ENCODE measurements around the gene EIF2AK2.

Gene EIF2AK2

DNA sequence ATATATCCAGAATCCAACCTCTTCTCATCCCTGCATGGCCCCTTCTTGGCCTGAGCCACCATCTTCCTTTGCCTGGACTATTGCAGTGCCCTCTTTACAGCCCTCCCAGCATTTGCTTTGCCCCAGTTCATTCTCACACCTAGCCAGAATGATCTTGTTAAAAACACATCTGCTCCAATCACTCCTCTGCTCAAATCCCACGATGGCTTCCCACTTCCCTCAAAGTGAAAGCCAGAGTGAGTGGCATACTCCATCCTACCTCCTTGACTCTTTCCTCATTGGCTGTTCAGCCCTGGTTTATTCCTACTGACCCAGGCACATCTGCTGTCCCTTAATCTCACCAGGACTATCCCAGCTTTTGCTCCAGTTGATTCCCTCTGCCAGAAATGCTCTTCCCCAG lies 17.0 kb upstream of the EIF2AK2 start:
- no peak for DNase-seq (ENCODE audit: extremely low read depth in 1 of 2, low read depth in 1 of 2)

DNA sequence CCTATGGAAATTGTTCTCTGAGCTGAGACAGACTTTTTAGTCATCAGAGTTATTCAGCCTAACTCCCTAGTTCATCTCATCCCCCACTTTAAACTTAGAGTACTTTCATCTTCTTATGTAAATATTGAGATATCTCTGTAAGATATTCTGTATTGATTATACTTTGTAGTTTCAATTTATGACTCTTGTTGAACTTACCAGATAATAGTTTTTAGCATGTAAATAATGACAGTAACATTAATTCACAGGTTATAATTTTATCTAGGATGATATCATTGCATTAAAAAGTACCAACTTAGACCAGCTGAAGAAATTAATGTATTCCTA lies 14.8 kb upstream of the EIF2AK2 start:
- no peak for DNase-seq (ENCODE audit: extremely low read depth in 1 of 2, low read depth in 1 of 2)

DNA sequence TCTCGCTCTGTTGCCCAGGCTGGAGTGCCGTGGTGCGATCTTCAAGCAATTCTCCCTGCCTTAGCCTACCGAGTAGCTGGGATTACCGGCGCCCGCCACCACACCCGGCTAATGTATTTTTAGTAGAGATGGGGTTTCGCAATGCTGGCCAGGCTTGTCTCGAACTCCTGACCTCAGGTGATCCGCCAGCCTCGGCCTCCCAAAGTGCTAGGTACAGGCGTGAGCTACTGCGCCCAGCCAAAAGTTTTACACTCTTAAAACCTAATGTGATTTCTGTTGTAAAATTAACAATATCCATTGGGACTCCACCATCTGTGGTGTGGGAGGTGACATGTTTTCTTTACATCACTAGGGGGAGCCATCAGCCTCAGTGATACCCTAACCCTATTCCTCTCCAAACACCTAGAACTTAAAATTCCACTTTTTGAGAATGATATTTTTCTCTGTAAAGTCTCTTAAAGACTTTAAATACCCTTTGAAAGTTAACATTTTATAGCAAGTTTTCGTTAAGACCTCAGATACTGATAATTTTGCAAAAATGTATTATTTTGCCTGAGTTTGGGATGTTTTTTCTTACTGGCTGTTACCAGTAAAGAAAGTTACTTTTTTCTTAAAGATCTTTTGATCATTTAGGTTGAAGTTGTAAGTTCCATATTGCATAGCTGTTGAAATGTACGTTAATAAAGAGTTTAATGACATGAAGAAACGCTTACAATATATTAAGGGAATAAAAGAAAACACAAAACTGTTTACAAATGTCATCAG lies 11.6 kb upstream of the EIF2AK2 start:
- DNase-seq (ENCODE audit: extremely low read depth in 1 of 2, low read depth in 1 of 2): no peak

DNA sequence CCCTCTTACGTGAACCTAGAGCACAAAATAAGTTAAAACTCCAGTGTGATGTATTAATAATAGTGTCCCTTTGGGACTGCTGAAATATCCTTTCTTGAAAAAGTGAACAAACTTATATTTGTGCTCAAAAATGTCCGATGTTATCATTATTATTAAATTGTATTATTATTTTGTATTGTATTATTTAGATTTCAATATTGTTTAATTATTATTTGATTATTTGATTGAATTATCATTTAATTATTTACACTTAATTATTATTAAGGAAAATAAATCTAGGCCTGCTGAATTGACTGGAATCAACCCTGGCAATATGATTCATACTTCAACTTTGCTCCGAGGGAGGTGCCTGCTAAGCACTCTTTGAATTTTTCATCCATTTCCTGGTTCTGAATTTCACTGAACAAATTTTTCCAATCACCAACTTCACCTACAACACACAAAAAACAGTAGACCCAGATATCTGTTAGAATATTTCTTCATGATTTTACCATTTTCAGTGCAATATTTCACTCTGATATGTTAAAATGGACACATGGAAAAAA lies 10.9 kb upstream of the EIF2AK2 start:
- DNase-seq (ENCODE audit: extremely low read depth in 1 of 2, low read depth in 1 of 2): no peak

DNA sequence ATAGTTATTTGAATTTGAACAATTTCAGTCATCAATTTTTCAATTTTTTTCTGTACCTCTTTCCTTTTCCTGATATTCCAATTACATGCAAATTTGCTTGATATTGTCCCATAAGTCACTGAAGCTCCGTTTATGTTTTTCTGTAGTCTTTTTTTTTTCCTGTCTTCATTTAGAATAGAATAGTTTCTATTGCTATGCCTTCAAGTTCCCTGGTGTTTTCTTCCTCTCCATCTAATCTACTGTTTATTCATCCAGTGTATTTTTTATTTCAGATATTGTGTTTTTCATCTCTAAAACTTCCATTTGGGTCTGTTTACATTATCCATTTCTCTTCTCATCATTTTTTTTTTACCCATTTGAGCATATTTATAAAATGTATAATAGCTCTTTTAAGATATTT lies 8.0 kb upstream of the EIF2AK2 start:
- no peak for DNase-seq (ENCODE audit: extremely low read depth in 1 of 2, low read depth in 1 of 2)

GRCh38 chr2:37156071-37156856 lies 516 bp downstream of the EIF2AK2 start:
- DNase-seq (ENCODE audit: extremely low read depth in 1 of 2, low read depth in 1 of 2): no peak

DNA sequence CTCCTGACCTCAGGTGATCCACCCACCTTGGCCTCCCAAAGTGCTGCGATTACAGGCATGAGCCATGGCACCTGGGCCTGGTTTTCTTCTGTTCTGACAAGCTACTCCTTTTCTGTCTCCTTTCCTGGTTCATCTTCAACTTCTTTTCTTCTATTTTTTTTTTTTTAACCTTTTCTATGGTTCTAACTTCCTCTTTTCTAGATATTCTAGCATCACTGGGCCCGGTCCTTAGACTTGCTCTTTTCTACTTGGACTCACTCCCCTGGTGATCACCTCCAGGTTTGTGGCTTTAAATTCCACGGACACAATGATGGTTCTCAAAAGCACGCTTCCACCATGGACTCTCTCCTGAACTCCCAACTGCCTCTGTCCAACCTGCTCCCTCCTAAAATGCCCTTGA lies 2.0 kb downstream of the EIF2AK2 start:
- DNase-seq (ENCODE audit: extremely low read depth in 1 of 2, low read depth in 1 of 2): no peak

- no peak for DNase-seq (ENCODE audit: extremely low read depth in 1 of 2, low read depth in 1 of 2)
Measured at GRCh38 chr2:37153224-37153623, 3.6 kb downstream of the EIF2AK2 start.

DNA sequence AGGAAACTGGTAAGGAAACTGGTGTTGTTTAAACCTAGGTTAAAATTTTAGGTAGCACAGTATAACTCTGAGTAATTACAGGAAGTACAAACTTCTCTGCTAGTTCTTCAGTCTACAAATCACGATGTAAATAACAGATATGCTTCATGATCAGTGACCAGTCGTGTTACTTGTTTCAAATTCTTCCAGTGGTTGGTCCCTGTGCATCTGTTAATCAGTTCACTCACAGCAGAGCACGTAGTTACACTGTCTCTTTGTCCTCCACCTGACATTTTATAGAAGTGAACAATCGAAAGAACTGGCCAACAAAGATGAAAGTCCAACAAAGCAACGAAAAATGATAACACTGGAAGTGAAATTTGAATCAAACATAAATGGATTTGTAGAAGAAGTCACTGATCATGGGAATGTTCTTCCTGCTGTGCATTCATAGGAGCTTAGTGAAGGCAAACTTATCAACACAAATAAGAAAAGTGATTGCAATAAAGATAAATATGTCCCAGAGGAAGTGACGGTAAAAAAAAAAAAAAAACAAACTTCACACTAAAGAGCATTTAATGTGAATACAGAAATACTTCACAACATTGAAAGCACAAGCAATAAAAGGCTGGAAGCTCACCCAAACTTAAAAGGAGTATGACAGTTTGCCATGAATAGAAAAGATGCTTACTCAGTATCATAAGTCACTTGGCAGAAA lies 7.0 kb downstream of the EIF2AK2 start:
- DNase-seq (ENCODE audit: extremely low read depth in 1 of 2, low read depth in 1 of 2): no peak

DNA sequence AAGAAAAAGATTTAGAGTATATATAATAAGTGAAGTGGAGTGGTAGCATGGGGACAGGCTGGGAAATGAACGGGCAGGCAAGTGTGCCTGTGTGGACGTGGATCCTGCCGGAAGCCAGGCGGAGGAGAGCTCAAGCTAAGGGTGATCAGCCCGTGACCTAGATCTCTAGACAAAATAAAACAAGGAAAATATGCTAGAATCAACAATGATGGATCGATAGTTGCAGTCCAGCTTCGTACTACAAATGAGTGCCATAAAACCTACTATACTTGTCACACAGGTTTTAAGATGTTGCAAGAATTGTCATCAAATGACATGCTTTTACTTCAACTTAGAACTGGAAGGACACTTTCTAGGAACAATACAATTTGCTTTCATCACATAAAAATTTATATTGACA lies 8.5 kb downstream of the EIF2AK2 start:
- DNase-seq (ENCODE audit: extremely low read depth in 1 of 2, low read depth in 1 of 2): no peak

DNA sequence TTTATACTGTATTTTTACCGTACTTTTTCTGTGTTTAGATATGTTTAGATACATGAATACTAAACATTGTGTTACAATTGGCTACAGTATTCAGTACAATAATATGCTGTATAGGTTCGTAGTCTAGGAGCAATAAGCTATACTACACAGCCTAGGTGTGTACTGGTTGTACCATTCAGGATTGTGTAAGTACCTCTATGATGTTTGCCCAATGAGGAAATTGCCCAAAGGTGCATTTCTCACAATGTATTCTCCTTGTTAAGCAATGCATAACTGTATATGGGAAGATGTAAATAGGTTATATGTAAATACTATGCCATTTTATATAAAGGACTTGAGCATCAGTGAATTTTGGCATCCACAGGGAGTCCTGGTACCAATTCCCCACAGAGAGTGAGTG lies 10.7 kb downstream of the EIF2AK2 start:
- no peak for DNase-seq (ENCODE audit: extremely low read depth in 1 of 2, low read depth in 1 of 2)

DNA sequence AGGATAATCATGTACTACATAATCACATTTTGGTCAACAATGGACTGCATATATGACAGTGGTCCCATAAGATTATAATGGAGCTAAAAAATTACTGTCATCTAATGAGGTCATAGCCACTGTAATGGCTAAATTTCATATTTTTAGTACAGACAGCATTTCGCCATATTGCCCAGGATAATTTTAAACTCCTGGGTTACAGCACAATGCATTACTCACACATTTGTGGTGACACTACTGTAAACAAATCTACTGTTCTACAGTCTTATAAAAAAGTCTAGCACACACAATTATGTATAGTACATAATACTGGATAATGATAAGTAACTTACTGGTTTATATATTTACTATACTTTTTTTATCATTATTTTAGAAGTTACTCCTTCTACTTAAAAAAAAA lies 12.8 kb downstream of the EIF2AK2 start:
- no peak for DNase-seq (ENCODE audit: extremely low read depth in 1 of 2, low read depth in 1 of 2)

- DNase-seq (ENCODE audit: extremely low read depth in 1 of 2, low read depth in 1 of 2): no peak
Measured at GRCh38 chr2:37142546-37142945, 14.2 kb downstream of the EIF2AK2 start.

DNA sequence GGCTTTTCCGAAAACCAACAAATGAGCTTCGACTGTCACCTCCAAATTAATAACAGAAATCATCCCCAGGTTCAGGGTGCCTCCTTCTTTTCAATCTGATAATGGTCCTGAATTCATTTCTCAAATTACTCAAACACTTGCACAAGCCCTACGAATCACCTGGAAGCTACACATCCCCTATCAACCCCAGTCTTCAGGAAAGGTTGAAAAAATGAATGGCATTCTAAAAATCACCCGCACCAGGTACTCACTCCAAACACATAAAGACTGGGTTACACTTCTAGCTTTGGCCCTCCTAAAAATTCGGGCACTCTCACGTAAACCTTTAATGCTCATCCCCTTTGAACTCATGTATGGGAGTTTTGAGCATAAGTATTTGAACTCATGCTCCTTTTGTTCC lies 23.9 kb downstream of the EIF2AK2 start:
- DNase-seq (ENCODE audit: extremely low read depth in 1 of 2, low read depth in 1 of 2): no peak

GRCh38 chr2:37125416-37125815 lies 31.4 kb downstream of the EIF2AK2 start:
- DNase-seq (ENCODE audit: extremely low read depth in 1 of 2, low read depth in 1 of 2): no peak

GRCh38 chr2:37119157-37119556 lies 37.6 kb downstream of the EIF2AK2 start:
- no peak for DNase-seq (ENCODE audit: extremely low read depth in 1 of 2, low read depth in 1 of 2)

GRCh38 chr2:37117566-37117965 lies 39.2 kb downstream of the EIF2AK2 start:
- DNase-seq (ENCODE audit: extremely low read depth in 1 of 2, low read depth in 1 of 2): no peak

- no peak for DNase-seq (ENCODE audit: extremely low read depth in 1 of 2, low read depth in 1 of 2)
Measured at GRCh38 chr2:37111958-37112357, 44.8 kb downstream of the EIF2AK2 start.

- no peak for DNase-seq (ENCODE audit: extremely low read depth in 1 of 2, low read depth in 1 of 2)
Measured at GRCh38 chr2:37110306-37111212, 46.2 kb downstream of the EIF2AK2 start.

DNA sequence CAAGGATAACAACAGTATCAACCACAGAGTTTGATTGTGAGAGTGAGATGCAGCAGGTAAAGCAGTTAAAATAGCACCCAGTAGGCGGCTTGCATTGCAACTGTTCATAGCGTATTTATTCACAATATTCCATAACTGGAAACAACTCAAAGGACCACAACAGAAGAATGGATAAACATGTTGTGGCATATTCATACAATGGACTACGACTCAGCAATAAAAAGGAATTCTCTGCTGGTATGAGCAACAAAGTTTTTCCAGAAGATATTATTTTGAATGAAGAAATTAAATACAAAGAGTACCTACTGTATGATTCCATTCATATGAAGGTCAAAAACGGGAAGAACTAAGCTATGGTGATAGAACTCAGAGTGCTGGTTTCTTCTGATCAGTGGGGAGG lies 47.3 kb downstream of the EIF2AK2 start:
- no peak for DNase-seq (ENCODE audit: extremely low read depth in 1 of 2, low read depth in 1 of 2)

DNA sequence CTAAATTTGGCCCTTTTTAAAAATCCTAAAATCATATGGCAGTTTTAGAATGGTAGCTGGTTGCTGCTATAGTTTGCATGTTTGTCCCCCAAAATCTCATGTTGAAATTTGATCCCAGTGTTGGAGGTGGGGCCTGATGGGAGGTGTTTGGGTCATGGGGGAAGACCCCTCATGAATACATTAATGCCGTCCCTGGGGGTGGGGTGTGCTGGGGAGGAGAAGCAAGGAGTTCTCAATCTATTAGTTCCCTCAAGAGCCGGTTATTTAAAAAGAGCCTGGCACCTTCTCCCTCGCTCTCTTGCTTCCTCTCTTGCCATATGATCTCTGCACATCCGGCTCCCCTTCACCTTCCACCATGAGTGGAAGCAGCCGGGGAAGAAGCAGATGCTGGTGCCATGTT lies 51.6 kb downstream of the EIF2AK2 start:
- DNase-seq (ENCODE audit: extremely low read depth in 1 of 2, low read depth in 1 of 2): no peak
